OCI-LY3 (cell line): ENCODE data around the gene ADAMTS2.

Experiments used
- H2AFZ ChIP-seq: fragments of 200-600, 300-600 bp; shearing (Covaris generic); 2 replicates; pipeline ENCODE4 v1.6.0; 2014; ENCODE audit warnings: antibody characterized with exemption, low read depth, low read length
- H3K27ac ChIP-seq: fragments of 200-600, 300-600 bp; sonication (generic); 2 replicates; pipeline ENCODE4 v1.5.1; 2014; ENCODE audit warnings: mild to moderate bottlenecking, low read length, moderate library complexity, mixed read lengths
- H3K27me3 ChIP-seq: fragments of 200-600, 300-600 bp; sonication (generic); 2 replicates; pipeline ENCODE4 v1.6.1; 2014; ENCODE audit warnings: low read depth, low read length, mixed read lengths
- H3K36me3 ChIP-seq: fragments of 200-600, 300-600 bp; sonication (generic); replicated peaks from 2 replicates; pipeline ENCODE3; 2014; ENCODE audit warnings: low read depth, low read length, mixed read lengths
- H3K4me1 ChIP-seq: fragments of 300-600, 200-600 bp; sonication (generic); 2 replicates; pipeline ENCODE4 v1.6.1; 2014; ENCODE audit warnings: low read length, mixed read lengths
- H3K4me2 ChIP-seq: fragments of 200-600, 300-600 bp; sonication (generic); 2 replicates; pipeline ENCODE4 v1.6.1; 2014; ENCODE audit warnings: low read length, mixed read lengths
- H3K4me3 ChIP-seq: fragments of 300-600, 200-600 bp; sonication (generic); 2 replicates; pipeline ENCODE4 v1.5.1; 2014; ENCODE audit warnings: antibody characterized with exemption, mild to moderate bottlenecking, low read length, moderate library complexity
- H3K79me2 ChIP-seq: fragments of 300-600, 200-600 bp; shearing (Covaris generic); 2 replicates; pipeline ENCODE4 v1.6.1; 2014; ENCODE audit warnings: mild to moderate bottlenecking, low read length, mixed read lengths
- H3K9ac ChIP-seq: fragments of 300-600, 200-600 bp; shearing (Covaris generic); 2 replicates; pipeline ENCODE4 v1.6.0; 2014; ENCODE audit warnings: mild to moderate bottlenecking, low read length, moderate library complexity
- H3K9me3 ChIP-seq: fragments of 200-600, 300-600 bp; shearing (Covaris generic); 2 replicates; pipeline ENCODE4 v1.6.1; 2014; ENCODE audit warnings: low read length, mixed read lengths; ENCODE audit not compliant: insufficient read depth
- H4K20me1 ChIP-seq: fragments of 200-600, 300-600 bp; sonication (generic); 2 replicates; pipeline ENCODE4 v1.6.1; 2016; ENCODE audit warnings: low read length, mixed read lengths; ENCODE audit not compliant: insufficient read depth
- EZH2phosphoT487 ChIP-seq: fragments of 200-600 bp; shearing (Covaris generic); IDR thresholded peaks from 2 replicates; pipeline ENCODE4 v1.6.1; 2018; ENCODE audit warnings: antibody characterized with exemption, mixed run types, low read depth
- TF ChIP-seq, protein P1 (sequence below): fragments of 200-600, 300-600 bp; sonication (generic); IDR thresholded peaks from 2 replicates; pipeline ENCODE4 v1.5.1; 2014; ENCODE audit warnings: antibody characterized with exemption, low read length, low read depth

The ADAMTS2 gene

GRCh38 chr5:179261301-179262125, 83.7 kb downstream of the ADAMTS2 start:
- no peaks in the 10 kb centered on the region for H3K9me3 ChIP-seq
- no peaks in the 10 kb centered on the region for H3K79me2 ChIP-seq
- no peak overlapping the region for H3K27ac ChIP-seq
- TF ChIP-seq EZH2phosphoT487: no peak
- TF ChIP-seq, protein P1, sequence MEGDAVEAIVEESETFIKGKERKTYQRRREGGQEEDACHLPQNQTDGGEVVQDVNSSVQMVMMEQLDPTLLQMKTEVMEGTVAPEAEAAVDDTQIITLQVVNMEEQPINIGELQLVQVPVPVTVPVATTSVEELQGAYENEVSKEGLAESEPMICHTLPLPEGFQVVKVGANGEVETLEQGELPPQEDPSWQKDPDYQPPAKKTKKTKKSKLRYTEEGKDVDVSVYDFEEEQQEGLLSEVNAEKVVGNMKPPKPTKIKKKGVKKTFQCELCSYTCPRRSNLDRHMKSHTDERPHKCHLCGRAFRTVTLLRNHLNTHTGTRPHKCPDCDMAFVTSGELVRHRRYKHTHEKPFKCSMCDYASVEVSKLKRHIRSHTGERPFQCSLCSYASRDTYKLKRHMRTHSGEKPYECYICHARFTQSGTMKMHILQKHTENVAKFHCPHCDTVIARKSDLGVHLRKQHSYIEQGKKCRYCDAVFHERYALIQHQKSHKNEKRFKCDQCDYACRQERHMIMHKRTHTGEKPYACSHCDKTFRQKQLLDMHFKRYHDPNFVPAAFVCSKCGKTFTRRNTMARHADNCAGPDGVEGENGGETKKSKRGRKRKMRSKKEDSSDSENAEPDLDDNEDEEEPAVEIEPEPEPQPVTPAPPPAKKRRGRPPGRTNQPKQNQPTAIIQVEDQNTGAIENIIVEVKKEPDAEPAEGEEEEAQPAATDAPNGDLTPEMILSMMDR: no peak
- H3K36me3 ChIP-seq: no peaks in the 10 kb centered on the region
- no peak overlapping the region for H3K9ac ChIP-seq
- no peak overlapping the region for H3K4me2 ChIP-seq
- H3K27me3 ChIP-seq: no peaks in the 10 kb centered on the region
- H4K20me1 ChIP-seq: no peaks in the 10 kb centered on the region
- H2AFZ ChIP-seq: no peak overlapping the region
- no peak overlapping the region for H3K4me3 ChIP-seq
- no peaks in the 10 kb centered on the region for H3K4me1 ChIP-seq

GRCh38 chr5:179260324-179261070, 84.8 kb downstream of the ADAMTS2 start:
- Histone ChIP-seq H3K4me1 (no peaks in the 10 kb centered on the region), H3K27me3 (no peaks in the 10 kb centered on the region), H3K79me2 (no peaks in the 10 kb centered on the region), H4K20me1 (no peaks in the 10 kb centered on the region), H3K27ac (no peak overlapping the region), H3K9ac (no peak overlapping the region), H3K4me3 (no peak overlapping the region), H2AFZ (no peak overlapping the region), H3K36me3 (no peaks in the 10 kb centered on the region), H3K4me2 (no peak overlapping the region), H3K9me3 (no peaks in the 10 kb centered on the region)
- TF ChIP-seq, protein P1: no peak
- TF ChIP-seq EZH2phosphoT487: no peak

- no peak overlapping the region for H3K9ac ChIP-seq
- no peaks in the 10 kb centered on the region for H4K20me1 ChIP-seq
- H3K27ac ChIP-seq: no peak overlapping the region
- no peak overlapping the region for H3K4me3 ChIP-seq
- no peaks in the 10 kb centered on the region for H3K36me3 ChIP-seq
- H3K9me3 ChIP-seq: no peaks in the 10 kb centered on the region
- no peak overlapping the region for H2AFZ ChIP-seq
- no peak for TF ChIP-seq EZH2phosphoT487
- TF ChIP-seq, protein P1: no peak
- no peaks in the 10 kb centered on the region for H3K27me3 ChIP-seq
- H3K4me2 ChIP-seq: no peak overlapping the region
- no peaks in the 10 kb centered on the region for H3K79me2 ChIP-seq
- H3K4me1 ChIP-seq: no peaks in the 10 kb centered on the region
Measured at GRCh38 chr5:179259731-179260323, 85.4 kb downstream of the ADAMTS2 start.
